Measurements from ENCODE around the gene DDX21. TPM values are rescaled to one million over a fixed set of nuclear protein-coding genes. Genes with fewer than 3 reads are reported as not detected.

The DDX21 gene
- total RNA-seq, 2 donors from 2014 or later, result 130 to 134 TPM

Other genes with a start within 250 kb of the DDX21 start
- gene CCAR1, start 234.9 kb upstream of the DDX21 start, total RNA-seq, result 10 to 100 TPM; 69.6 to 71.5 TPM
- under 1 TPM in 1 of 2 donors, not detected in 1; 0.12 TPM for gene STOX1, start 128.6 kb upstream of the DDX21 start, total RNA-seq
- gene DDX50, start 54.9 kb upstream of the DDX21 start, total RNA-seq, result 10 to 100 TPM; 37.6 to 40.8 TPM
- 1 to 10 TPM; 4.6 to 5.5 TPM for gene KIFBP, start 32.6 kb downstream of the DDX21 start, total RNA-seq
- 100 to 1,000 TPM; 382 to 467 TPM for gene SRGN, start 131.9 kb downstream of the DDX21 start, total RNA-seq
- 10 to 100 TPM; 28.7 to 36.7 TPM for gene VPS26A, start 168.0 kb downstream of the DDX21 start, total RNA-seq
- gene SUPV3L1, start 224.1 kb downstream of the DDX21 start, total RNA-seq, result 10 to 100 TPM; 42.2 to 64.1 TPM

All from T-helper 17 cell (primary cell).